OCI-LY7 (cell line): ENCODE data around the gene C4BPA. TPM values are rescaled to one million over a fixed set of nuclear protein-coding genes. Genes with fewer than 3 reads are reported as not detected.

Source experiments
- BruUV-seq: library from RNA; stranded (reverse); fragments of 400-500 nt; replicated peaks from 2 replicates; lab custom pipeline; 2021; lab: Mats Ljungman, UMichigan
- CTCF ChIA-PET: fragments of 300-600 bp; sonication (Branson Sonifier 250); formaldehyde crosslinking; loops from one replicate; lab custom pipeline; 2022; ENCODE audit warnings: antibody characterized with exemption; ENCODE audit not compliant: unreplicated experiment; lab: Charles Lee
- POLR2A ChIA-PET: fragments of 300-600 bp; sonication (Branson Sonifier 250); formaldehyde crosslinking; loops from one replicate; lab custom pipeline; 2022; ENCODE audit warnings: antibody characterized with exemption; lab: Charles Lee
- DNase-seq: peaks from one replicate; pipeline ENCODE4 v3.0.0-alpha.2; 2015; ENCODE audit warnings: low spot score
- H2AFZ ChIP-seq: fragments of 200-600 bp; sonication (generic), shearing (Covaris generic); 2 replicates; pipeline ENCODE4 v1.6.1; 2014; ENCODE audit warnings: mild to moderate bottlenecking, antibody characterized with exemption, low read length, moderate library complexity
- H3K27ac ChIP-seq: fragments of 200-600 bp; sonication (generic); 2 replicates; pipeline ENCODE4 v1.5.1; 2014; ENCODE audit warnings: mixed run types, low read depth, mild to moderate bottlenecking, moderate library complexity, low read length, inconsistent platforms; ENCODE audit not compliant: poor library complexity, severe bottlenecking
- H3K36me3 ChIP-seq: fragments of 200-600 bp; sonication (generic); 2 replicates; pipeline ENCODE4 v1.6.1; 2014; ENCODE audit warnings: mild to moderate bottlenecking, antibody characterized with exemption, low read length, moderate library complexity, mixed read lengths; ENCODE audit not compliant: insufficient read depth
- H3K4me1 ChIP-seq: fragments of 200-600 bp; sonication (generic); 2 replicates; pipeline ENCODE4 v1.5.1; 2014; ENCODE audit warnings: mild to moderate bottlenecking, low read length; ENCODE audit not compliant: insufficient read depth, poor library complexity, severe bottlenecking
- H3K4me2 ChIP-seq: fragments of 200-600 bp; sonication (generic); 2 replicates; pipeline ENCODE4 v1.6.1; 2014; ENCODE audit warnings: mild to moderate bottlenecking, low read length
- H3K4me3 ChIP-seq: fragments of 200-600 bp; sonication (generic); 2 replicates; pipeline ENCODE4 v1.5.1; 2014; ENCODE audit warnings: mild to moderate bottlenecking, low read depth, low read length; ENCODE audit not compliant: poor library complexity, severe bottlenecking
- H3K79me2 ChIP-seq: fragments of 200-600 bp; sonication (generic); 2 replicates; pipeline ENCODE4 v1.6.1; 2016; ENCODE audit warnings: low read depth, mild to moderate bottlenecking, low read length, moderate library complexity, mixed read lengths; ENCODE audit not compliant: insufficient read depth
- H3K9me2 ChIP-seq: fragments of 200-600 bp; sonication (generic); 2 replicates; pipeline ENCODE4 v1.6.1; 2016; ENCODE audit warnings: mild to moderate bottlenecking, low read length, mixed read lengths; ENCODE audit not compliant: insufficient read depth
- H3K9me3 ChIP-seq: fragments of 200-600 bp; sonication (generic); 2 replicates; pipeline ENCODE4 v1.6.1; 2014; ENCODE audit warnings: mild to moderate bottlenecking, mixed run types, low read length, mixed read lengths
- H4K20me1 ChIP-seq: fragments of 200-600 bp; sonication (generic); 2 replicates; pipeline ENCODE4 v1.6.1; 2014; ENCODE audit warnings: mild to moderate bottlenecking, antibody characterized with exemption, low read length, moderate library complexity, mixed read lengths; ENCODE audit not compliant: insufficient read depth
- CTCF ChIP-seq: fragments of 200-600 bp; sonication (generic); conservative IDR thresholded peaks from 2 replicates; pipeline ENCODE4 v1.5.1; 2014; ENCODE audit warnings: mild to moderate bottlenecking, antibody characterized with exemption, low read length, moderate library complexity, mixed read lengths
- EZH2phosphoT487 ChIP-seq: fragments of 200-600 bp; sonication (generic); IDR thresholded peaks from 2 replicates; pipeline ENCODE4 v1.6.1; 2018; ENCODE audit warnings: low read depth, borderline replicate concordance, mild to moderate bottlenecking, mixed run types, antibody characterized with exemption, low read length, moderate library complexity, mixed read lengths
- intact Hi-C: fragments of 100-400 bp; cut with micrococcal nuclease; formaldehyde crosslinking; loops from one replicate; pipeline ENCODE4 v1.10.0; 2022; ENCODE audit not compliant: unreplicated experiment
- total RNA-seq, 2 experiments: library from RNA; depleted of rRNA in 1 of 2; stranded (reverse); fragments of >200 nt in 1 of 2; shearing (Covaris generic) in 1 of 2; gene quantifications; 2 replicates each; pipeline ENCODE4 v1.2.3, GENCODE V29; 2014 to 2022

Gene C4BPA
- total RNA-seq, 2 experiments from 2014 or later = not detected

GRCh38 chr1:207115269-207115668 lies 11.2 kb downstream of the C4BPA start:
- H3K79me2 ChIP-seq = no peaks in the 10 kb centered on the region
- no peak overlapping the region for H3K4me3 ChIP-seq
- CTCF ChIA-PET = no interaction called here
- POLR2A ChIA-PET = no interaction called here
- no peaks in the 10 kb centered on the region for H3K9me2 ChIP-seq
- no peaks in the 10 kb centered on the region for H4K20me1 ChIP-seq
- intact Hi-C loops = no loop called here
- H3K9me3 ChIP-seq = no peaks in the 10 kb centered on the region
- DNase-seq = no peak
- H2AFZ ChIP-seq = no peak overlapping the region
- no TSS peak for BruUV-seq
- no peaks in the 10 kb centered on the region for H3K36me3 ChIP-seq
- no peak overlapping the region for H3K4me2 ChIP-seq
- no peaks in the 10 kb centered on the region for H3K4me1 ChIP-seq
- no peak overlapping the region for H3K27ac ChIP-seq
- TF ChIP-seq EZH2phosphoT487 (no peak), CTCF (no peak)

- H3K27ac ChIP-seq = no peak overlapping the region
- H3K4me2 ChIP-seq = no peak overlapping the region
- no TSS peak for BruUV-seq
- no peak for DNase-seq
- H4K20me1 ChIP-seq = no peaks in the 10 kb centered on the region
- POLR2A ChIA-PET = no interaction called here
- H3K9me3 ChIP-seq = no peaks in the 10 kb centered on the region
- intact Hi-C loops = no loop called here
- H3K79me2 ChIP-seq = no peaks in the 10 kb centered on the region
- H3K4me3 ChIP-seq = no peak overlapping the region
- no peaks in the 10 kb centered on the region for H3K9me2 ChIP-seq
- no peak overlapping the region for H2AFZ ChIP-seq
- H3K36me3 ChIP-seq = no peaks in the 10 kb centered on the region
- TF ChIP-seq CTCF (no peak), EZH2phosphoT487 (no peak)
- H3K4me1 ChIP-seq = no peaks in the 10 kb centered on the region
- CTCF ChIA-PET = no interaction called here
Observed at GRCh38 chr1:207124389-207124788, 20.4 kb downstream of the C4BPA start.

GRCh38 chr1:207128336-207128921 lies 24.4 kb downstream of the C4BPA start:
- no peaks in the 10 kb centered on the region for H4K20me1 ChIP-seq

More at GRCh38 chr1:207128336-207128921, 24.4 kb downstream of the C4BPA start:
- Histone ChIP-seq H3K27ac (no peak overlapping the region), H3K79me2 (no peaks in the 10 kb centered on the region), H3K4me2 (no peak overlapping the region), H2AFZ (no peak overlapping the region), H3K4me1 (no peaks in the 10 kb centered on the region), H3K4me3 (no peak overlapping the region), H3K36me3 (no peaks in the 10 kb centered on the region), H3K9me3 (no peaks in the 10 kb centered on the region), H3K9me2 (no peaks in the 10 kb centered on the region)
- CTCF ChIA-PET = no interaction called here
- TF ChIP-seq EZH2phosphoT487 (no peak), CTCF (no peak)
- POLR2A ChIA-PET = interaction anchor here (1.2 kb wide), 1 partner anchor 34 kb away, joined by 3 read pairs; no protein-coding TSS in a partner anchor
- BruUV-seq = no TSS peak
- intact Hi-C loops = no loop called here
- DNase-seq = no peak
